SH-SY5Y (cell line): ENCODE data around the gene KAT6B.

ENCODE experiments used
- GATA2 ChIP-seq: IDR thresholded peaks from 2 replicates; pipeline ENCODE4 v1.6.1; 2011; ENCODE audit warnings: mild to moderate bottlenecking, low read depth, low read length
- GATA3 ChIP-seq: IDR thresholded peaks from 2 replicates; pipeline ENCODE4 v1.6.1; 2011; ENCODE audit warnings: low read depth, mild to moderate bottlenecking, low read length, moderate library complexity

DNA sequence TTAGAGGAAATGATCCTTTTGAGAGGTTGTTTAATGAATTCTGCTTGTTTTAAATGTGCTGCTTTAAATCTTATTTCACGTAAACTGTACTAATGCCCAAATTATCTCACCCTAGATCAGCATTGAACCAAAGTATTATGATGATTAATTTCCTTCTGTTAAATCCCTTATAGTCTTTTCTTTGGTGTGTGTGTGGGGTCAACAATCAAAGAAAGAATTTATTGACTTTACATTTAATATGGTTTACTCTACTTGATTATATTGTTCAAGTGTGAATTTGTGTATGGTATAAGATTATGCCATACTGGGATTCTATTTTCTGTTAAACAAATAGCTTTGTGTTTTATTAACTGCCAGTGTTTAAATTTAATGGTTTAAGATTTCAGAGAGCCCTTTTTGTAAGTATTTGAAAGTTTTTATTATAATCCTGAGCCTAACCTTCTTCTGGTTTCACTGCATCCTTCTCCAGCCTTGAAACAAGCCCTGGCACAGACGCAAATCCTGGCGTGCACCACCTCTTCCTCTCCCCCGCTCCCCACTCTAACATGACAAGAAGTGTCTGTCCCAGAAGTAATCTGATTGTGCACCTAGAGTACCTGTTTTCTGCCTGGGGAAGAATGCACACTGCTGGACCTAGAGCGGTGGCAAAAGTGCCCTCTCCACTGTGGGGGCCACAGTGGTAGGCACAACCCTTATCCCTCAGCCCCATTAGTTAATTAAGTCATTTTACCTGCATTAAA lies 70.6 kb downstream of the KAT6B start:
- no peak for TF ChIP-seq GATA3
- no peak for TF ChIP-seq GATA2
